Melanocyte of skin (primary cell): ENCODE data around the gene ZNF429. TPM values are rescaled to one million over a fixed set of nuclear protein-coding genes. Genes with fewer than 3 reads are reported as not detected.

Experiments
- total RNA-seq, 2 donors: library from RNA; depleted of rRNA; stranded (reverse); fragments of >200 nt; gene quantifications; 2 replicates each; pipeline ENCODE4 v1.2.3, GENCODE V29; 2012

ZNF429 gene
- total RNA-seq = 1 to 10 TPM; 4.0 to 4.8 TPM

GRCh38 chr19:21505459-21506451 is at the start of gene ZNF429:
Gene ZNF429, plus strand, starts transcription at chr19:21505602. Its CDS starts 170 bp downstream, at chr19:21505772.

Other genes starting within 250 kb of the ZNF429 start
- gene ZNF708, start 176.2 kb upstream of the ZNF429 start, total RNA-seq = 1 to 10 TPM; 5.3 to 6.9 TPM
- 1 to 10 TPM; 3.1 to 5.3 TPM for gene ZNF738, start 146.6 kb upstream of the ZNF429 start, total RNA-seq
- 10 to 100 TPM; 10.7 to 13.0 TPM for gene ZNF493, start 108.5 kb upstream of the ZNF429 start, total RNA-seq